Stimulated activated CD4-positive, alpha-beta T cell treated with anti-CD3 and anti-CD28 coated beads, TNF-alpha, amount 100 ng/mL, for 24 hours (primary cell): Measurements from ENCODE around the gene PEX3.
A peak's percentile ranks its signal among the peaks of the same experiment; 100 is the strongest.
"Not testable (repeated sequence)": the region's sequence is repeated elsewhere in the genome, so short reads cannot be mapped to it uniquely, and the experiment has no call there.

Source experiments
- DNase-seq, 3 experiments: peaks; one replicate each; pipeline ENCODE4 v3.0.0-alpha.2; 2020; ENCODE audit warnings: low read depth in 3 of 3

Gene PEX3

DNA sequence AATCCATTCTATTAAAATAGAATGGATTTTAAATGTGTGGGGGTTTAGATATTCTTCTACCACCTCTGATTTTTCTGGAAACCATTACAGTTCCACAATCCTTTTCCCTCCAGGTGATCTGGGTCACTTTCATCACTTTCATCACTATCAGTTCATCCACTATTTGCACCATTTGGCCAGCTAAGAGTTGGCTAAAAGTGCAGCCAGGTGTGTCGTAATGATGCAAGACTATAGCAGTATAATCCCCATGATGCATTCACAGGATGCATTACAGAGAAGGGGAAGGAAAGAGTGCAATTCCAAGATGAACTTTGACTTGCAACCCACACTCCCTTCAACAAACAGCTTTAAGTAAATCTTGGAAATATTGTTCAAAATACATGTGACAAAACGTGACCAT is 56.0 kb downstream of the PEX3 start:
- DNase-seq: no peak

DNA sequence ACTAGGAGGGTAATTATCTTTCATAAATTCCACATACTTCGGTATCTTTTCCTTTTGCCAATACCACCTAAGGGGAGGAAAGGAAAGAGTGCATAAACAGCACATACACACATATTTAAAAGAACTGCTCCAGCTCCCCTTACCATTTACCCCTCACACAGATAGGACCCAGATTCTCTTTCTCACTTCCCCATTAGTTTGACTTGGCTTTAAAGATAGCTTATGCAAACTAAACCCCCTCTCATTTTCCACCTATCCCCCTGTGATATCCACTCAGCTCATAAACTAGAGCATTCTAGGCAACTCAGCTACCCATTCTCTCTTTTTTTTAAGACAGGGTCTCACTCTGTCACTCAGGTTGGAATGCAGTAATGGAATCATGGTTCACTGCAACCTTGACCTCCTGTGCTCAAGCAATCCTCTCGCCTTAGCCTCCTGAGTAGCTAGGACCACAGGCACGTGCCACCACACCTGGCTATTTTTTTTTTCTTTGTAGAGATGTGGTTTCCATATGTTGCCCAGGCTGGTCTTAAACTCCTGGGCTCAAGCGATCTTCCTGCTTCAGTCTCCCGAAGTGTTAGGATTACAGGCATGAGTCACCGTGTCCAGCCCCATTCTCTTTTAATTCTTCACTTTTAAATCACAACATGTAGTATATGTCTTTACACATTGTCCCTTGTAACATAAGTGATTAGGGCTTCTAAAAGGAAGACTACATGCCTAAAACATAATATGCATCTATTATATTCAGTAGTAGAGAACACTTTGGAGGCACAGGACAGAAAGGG is 56.9 kb downstream of the PEX3 start:
- DNase-seq: no peak

DNA sequence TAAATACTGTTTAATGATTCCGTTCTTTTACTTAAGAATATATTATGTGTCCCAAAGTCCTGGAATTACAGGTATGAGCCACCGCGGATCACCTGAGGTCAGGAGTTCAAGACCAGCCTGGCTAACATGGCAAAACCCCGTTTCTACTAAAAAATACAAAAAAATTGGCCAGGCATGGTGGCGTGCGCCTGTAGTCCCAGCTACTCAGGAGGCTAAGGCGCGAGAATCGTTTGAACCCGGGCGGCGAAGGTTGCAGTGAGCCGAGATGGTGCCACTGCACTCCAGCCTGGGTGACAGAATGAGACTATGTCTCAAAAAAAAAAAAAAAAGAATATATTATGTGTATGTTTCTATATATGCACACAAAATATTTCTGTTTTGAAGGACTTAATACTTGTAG is 59.7 kb downstream of the PEX3 start:
- not testable (repeated sequence) for DNase-seq

DNA sequence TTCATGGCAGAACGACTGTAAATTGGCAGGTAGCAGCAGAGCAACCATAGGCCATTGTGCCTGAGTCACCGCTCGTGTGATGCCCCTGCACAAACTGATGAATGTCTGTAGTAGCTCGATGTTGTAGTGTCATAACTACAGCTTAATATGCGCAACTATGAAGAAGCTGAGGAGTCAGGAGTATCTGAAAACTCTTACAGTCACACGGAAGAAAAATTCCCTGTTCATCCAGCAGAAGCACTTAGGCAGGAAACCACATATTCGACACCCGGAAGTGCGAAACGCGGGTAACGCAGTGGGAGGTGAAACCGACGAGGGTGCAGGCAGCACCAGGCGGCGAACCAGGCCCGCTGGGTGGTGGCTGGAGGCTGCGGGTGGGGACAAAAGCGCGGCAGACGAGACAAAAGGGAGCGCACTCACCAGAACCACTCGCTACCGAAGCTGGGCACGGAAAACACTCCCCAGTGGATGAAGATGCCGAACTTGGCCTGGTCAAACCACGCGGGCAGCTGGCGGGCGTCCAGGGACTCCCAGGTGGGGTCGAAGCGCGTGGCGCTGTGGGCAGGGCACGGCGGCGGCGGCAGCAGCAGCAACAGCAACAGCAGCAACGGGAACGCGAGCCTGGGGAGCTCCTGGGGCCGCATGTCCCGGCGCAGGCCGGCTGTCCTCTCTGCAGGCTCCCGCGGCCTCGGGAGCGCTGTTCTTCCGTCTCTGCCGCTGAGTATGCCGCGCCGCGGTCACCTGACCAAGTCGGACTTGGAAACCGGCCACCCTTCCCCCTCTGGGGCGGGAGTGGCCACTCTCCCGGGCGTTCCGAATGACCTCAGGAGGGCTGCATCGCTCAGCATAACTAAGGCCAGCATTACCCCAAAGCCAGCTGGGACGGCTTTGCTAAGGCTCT is 60.6 kb downstream of the PEX3 start, which contains the start of gene FUCA2:
FUCA2 (minus strand) TSS at position 730 of the 901 bp plus-strand sequence; CDS start at position 644, 86 bp downstream.
- DNase-seq: peak; percentile 40 to 65 (median 45)

DNA sequence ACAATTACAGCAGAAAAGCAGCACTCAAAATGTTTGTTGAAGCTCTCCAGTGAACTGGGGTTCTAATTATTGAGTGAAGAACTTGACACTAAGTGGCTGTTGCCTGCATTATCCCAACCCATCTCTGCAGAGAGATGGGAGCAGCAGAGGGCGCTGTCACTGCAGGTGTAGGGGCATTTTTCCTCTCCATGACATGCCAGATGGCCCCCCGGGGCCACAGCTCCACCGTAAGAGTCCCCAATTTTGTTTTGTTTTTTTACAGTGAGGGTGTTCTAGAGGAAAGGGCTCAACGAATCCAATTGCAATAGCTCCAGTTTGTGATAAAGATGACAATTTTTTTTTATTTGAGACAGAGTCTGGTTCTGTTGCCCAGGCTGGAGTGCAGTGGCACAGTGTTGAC is 62.8 kb downstream of the PEX3 start:
- peak in 1 of 3 experiments; percentile 30 for DNase-seq

DNA sequence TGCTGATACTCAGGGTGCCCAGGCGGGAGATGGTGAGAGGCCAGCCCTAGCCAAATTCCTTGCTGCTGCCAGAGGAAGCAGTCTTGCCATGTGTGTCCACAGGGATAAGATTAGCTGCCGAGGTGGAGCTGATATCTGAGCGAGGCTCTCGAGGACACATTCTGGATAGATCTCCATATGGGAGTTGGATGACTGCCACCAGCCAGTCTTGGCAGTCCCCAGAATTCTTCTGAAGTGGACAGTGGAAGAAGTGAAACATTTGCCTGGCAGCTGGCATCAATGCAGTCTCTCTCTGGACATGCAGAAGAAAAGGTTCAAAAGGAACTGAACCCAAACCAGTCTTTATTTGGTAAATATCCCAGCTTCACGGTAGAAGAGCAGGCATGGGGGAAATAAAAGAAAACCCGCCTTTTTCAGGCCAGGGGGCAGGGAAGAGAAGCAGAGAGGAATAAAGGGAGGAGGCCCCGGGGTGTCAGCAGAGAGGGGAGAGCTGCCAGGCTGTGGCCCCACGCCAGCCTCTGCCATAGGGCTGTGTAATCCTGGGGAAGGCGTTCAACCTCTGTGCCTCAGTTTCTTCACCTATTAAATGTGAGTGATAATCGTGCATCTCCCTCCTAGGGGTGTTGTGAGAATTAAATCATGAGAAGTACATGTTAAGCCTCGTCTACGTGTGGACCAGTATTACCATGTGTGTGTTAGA is 64.6 kb downstream of the PEX3 start:
- DNase-seq: no peak

DNA sequence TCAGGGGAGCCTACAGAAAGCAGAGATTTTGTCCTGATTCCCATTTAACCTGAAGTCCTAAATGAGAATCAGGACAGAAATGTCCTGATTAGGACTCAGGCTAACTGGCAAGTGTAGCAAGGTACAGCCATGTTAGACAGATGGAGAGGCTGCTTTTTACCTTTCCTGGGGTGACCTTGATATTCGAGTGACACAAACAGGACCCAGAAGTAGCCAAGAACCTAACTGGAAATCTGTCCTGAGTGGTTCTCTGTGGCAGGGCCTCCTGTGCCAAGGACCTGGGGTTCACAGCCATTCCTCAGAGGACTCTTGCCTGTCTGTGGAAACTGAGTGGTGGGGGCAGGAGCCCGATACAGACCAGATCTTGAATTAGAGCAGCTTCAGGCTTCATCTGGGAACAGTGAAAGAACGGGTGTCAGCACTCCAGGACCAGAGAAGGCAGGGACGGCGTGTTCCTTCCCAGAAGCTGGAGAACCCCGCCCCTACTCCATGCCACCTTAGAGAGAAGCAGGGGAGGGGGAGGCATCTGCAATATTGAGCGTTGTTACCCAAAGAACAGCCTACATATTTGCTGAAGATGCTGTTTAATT is 65.3 kb downstream of the PEX3 start:
- DNase-seq: no peak

DNA sequence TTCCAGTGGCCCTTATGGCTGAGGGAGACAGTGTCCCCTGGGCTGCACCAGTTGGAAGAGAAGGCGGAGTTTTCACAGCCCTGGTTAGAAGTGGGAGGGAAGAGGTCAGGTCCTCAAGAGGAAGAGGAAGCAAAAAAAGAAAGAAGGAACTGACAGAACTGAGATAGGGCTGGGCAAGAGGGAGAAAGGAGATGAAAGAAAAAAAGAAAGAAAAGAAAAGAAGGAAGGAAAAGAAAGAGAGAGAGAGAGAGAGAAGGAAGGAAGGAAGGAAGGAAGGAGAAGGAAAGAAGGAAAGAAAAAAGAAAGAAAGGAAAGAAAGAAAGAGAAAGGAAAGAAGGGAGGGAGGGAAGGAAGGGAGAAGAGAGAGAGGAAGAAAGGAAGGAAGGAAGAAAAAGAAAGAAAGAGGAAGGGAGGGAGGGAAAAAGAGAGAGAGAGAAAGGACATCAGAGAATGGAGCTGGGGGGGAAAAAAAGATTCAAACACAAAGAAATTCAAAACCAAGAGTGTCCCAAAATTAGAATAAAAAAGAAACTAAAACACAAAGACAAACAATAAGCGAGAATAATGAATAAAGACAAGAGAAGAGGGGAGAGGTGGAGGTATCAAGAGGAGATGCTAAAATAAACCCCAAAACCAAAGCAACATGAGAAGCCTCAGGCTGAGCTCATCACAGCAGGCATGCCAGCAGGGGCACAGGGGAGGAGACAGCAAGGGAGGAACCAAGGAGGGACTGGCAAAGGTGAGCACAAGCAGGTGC is 66.3 kb downstream of the PEX3 start:
- no peak for DNase-seq

DNA sequence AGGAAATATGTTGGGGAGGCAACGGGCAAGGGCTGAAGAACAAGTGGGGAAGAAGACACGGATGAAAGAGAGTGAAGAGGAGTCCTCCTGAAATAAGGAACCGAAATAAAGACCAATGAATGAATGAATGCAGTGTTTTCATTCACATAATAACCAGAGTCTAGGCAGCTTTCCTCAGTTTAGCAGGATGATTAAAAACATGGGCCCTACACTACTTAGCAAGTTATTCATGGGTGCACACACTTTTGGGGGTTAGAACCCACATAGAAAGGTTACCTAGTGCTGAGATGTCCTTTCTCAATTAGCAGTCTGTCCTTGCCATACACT is 66.8 kb downstream of the PEX3 start:
- DNase-seq: no peak

DNA sequence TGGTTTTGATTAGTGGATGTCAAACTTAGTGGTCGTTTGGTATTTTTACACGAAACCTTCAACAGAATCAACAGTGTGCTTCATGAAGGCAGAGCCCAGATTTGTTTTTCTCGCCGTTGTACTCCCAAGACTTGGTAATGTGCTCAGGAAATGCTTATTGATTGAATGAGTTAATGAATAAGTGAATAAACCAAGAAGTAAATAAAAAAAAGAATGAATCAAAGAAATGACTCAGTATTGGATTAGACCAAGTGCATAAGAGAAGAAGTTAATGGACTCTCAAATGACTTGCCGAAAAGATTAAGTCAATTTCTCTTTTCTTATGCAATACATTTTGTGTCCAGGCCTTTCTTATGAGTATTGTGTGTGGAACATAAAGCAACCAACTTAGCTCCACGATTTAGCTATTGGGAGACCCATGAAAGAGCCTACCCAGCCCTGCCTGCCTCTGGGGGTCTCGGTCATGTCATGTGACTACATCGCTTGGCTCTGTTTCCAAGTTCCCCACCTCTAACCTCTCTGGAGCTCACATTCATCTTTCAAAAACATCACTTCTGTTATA is 71.5 kb downstream of the PEX3 start:
- no peak for DNase-seq

DNA sequence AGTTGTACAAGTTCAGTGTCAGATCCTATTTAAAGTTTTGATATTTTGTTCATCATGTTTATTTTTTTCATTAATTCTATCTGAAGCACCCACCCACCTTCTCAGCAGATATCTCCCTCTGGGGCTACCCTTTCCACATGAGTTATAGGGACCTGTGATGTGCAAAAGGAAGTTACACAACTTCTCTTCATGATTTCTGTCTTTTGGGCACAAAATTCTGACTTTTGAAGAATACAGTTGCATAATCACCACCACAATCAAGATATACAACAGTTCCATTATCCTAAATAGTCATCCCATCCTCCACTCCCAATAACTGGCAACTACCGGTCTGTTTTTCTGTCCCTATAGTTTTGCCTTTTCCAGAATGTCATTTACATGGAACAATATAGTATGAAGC is 74.8 kb downstream of the PEX3 start:
- no peak for DNase-seq

DNA sequence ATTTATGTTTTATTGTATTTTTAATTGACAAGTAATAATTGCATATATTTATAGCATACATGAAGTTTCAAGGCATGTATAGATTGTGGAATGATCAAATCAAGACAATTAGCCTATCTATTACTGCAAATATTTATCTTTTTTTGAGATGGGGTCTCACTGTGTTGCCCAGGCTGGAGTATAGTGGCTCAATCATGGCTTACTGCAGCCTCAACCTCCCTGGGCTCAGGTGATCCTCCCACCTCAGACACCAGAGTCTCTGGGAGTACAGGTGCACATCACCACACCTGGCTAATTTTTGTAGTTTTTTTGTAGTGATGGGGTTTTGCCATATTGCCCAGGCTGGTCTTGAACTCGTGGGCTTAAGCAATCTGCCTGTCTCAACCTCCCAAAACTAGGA is 77.1 kb downstream of the PEX3 start:
- no peak for DNase-seq

DNA sequence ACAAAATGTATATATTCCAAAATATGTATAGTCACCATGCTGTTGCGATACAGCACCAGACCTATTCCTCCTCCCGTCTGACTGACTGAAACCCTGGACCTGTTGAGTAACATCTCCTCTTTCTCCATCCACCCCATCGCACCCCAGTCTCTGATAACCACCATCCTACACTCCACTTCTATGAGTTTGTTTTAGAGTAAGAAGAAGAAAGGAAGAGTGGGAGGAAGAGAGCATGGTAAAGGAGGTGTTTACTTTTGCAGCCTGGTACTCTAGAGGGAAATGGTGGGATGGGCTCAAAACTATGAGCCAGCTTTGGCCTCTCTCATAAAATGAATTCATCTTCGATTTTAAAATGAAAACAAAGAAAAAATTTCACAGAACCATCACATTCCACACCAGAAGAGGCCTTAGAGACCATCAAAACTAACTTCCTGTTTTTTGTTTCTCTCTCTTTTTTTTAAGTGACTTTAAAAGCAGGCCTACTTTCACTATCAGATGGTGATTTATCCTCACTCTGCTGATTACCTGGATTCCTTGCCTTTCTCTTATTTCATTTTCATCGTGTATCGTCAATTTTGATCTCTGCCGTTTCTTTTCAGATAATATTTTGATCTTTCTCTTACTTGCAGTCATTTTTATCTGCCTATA is 77.7 kb downstream of the PEX3 start:
- no peak for DNase-seq

DNA sequence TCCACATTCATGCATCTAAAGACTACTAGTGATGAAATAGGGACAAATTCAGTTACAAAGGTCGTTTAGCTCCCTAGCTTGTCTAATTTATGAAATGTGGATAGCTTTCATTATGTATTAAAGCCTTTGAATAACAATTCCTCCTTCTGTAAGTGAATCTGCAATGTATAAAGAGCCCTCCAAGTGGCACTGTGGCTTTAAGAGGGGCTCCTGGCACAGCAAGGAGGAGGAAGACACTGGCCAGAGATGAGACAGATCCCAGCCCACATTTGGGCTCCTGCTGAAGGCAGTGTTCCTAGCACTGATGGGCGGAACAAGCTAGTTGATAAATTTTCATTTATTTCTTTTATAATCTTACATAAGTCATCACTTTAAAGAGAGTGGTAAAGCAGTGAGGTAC is 78.5 kb downstream of the PEX3 start:
- no peak for DNase-seq

DNA sequence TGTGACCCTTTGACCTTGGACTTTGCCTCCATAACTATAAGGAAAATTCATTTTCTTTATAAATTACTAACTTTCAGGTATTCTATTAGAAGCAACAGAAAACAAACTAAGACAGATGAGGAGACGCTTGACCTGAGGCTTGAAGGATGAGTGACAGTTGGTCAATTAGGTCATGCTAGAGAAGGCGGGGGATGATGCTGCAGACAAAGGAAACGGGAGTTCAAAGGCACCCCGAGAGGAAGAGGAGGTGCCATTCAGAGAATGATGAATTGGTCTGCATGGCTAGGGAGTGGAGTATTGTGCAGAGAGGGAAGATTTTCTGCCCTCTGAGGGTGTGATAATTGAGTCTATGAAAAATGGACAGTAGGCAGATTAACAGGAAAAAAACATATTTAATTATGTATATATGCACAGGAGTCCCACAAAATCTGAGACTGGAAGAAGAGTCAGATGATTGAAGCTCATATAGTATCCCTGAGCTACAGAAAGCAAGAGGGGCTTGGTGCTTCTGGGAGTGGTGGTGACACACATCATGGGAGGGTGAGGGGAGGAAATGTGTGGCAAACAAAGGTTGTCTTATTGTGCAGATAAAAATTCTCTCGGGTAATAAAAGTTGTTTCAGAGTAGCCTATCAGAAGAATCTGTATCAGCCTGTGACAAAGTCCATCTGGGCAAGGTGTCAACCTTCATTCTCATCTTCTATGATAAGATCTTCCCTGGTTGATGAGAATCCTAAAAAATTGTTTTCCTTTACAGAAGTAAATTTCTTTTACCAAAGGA is 81.3 kb downstream of the PEX3 start:
- DNase-seq: no peak

DNA sequence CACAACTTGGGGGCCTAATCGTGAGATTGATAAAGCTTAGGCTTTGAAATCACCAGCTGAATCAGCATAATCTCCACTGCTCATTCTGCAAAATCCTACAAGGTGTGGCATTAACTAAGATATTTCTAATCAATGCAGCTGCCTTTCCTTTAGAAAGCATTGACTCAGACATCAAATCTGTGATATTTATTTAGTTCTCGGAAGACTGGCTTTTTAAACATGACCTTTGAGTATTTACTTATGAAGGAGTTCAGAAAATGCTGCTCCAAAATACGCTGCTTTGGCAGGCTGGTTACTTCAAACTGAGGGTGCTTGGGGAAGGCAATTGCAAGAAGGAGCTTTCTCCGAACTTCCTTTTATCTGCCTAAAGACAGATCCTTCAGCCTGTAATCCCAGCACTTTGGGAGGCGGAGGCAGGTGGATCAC is 84.6 kb downstream of the PEX3 start:
- no peak for DNase-seq

DNA sequence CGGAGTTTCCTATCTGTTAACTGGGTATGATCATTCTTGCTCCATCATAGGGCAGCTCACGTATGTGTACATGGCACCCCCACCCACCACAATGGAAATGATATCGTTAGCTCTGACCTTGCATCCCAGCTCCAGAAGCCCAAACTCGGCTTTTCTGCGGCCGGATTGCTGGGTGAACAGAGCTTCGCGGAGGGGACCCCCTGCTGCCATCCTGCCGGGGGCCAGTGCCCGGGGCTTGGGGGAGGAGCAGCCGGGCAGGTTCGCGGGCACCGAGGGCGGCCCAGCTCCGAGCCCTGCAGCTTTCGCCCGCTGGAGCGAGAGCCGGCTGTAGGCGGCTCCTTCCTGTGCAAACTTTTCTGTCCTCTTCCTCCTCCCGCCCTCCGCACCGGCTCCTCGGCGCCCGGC is 85.9 kb downstream of the PEX3 start:
- peak in 1 of 3 experiments; percentile 56 for DNase-seq

DNA sequence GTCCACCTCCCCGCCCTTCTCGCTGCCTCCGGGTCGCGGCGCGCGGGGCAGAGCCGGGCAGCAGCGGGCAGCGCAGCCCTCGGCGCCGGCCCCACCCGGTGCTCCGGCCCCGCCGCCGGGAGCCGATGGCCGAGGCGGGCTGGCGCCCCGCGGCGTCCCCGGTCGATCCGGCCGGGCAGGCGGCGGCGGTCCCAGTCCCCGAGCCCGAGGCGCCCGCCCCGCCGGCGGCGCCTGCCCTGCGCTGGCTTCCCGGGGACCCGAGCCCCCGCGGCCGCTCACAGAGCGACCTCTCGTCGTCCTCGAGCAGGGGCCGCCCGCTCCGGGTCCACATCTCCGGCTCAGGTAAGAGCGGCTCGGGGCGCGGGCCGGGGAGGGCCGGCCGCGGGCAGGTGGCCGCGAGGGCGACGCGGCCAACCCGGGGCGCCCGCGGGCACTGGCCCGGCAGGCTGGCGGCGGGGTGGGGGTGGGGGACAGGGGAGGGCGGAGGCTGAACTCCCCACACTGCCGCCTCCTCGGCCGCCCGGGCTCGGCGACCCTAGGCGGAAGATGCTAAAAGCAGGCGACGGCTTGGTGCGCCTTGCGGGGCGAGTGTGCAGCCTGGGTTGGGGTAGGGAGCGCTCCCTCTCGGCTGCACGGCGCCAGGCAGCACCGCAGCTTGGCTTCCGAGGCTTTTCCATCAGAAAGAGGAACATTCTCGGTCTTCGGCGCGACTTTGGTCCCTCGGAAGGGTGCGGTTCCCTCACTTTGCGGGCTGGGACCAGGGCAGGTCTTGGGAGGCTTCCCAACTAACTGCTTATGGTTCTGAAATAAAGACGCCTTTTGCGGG is 86.5 kb downstream of the PEX3 start:
- peak in 1 of 3 experiments; percentile 66 for DNase-seq

DNA sequence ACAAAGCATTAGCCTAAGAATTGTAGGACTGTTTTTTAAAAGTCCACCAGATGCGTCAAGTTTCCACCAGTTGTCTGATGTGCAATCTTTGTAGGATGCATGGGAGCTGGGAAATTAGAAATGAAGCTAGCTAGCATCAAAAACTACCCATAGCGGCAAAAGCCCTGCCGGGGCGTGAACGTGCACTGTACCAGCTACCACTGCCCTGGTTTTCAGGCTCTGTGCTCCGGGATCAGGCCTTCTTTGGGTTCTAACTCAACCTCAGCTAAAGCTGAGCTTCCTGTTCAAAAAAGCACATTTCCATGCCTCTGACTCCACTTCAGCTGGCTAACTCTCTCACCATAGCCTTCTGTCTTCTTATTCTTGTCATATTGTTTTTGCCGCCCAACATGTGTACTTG is 87.8 kb downstream of the PEX3 start:
- DNase-seq: no peak
